Thymus (tissue), 11 donors: ENCODE measurements around the gene BUD23. TPM values are rescaled to one million over a fixed set of nuclear protein-coding genes. Genes with fewer than 3 reads are reported as not detected.
"Not testable (repeated sequence)": the region's sequence is repeated elsewhere in the genome, so short reads cannot be mapped to it uniquely, and the experiment has no call there.

ENCODE experiments used
- DNase-seq, 9 donors: peaks; one replicate each; pipeline ENCODE4 v3.0.0-alpha.2; 2013; ENCODE audit warnings: low spot score in 9 of 9, low read depth in 6 of 9, missing footprints in 1 of 9
- H3K27ac ChIP-seq, 2 donors: one replicate each; pipeline ENCODE4 v1.5.1; 2013; ENCODE audit warnings: control low read depth in 1 of 2, low read depth in 1 of 2, low read length in 1 of 2, mild to moderate bottlenecking in 1 of 2, moderate library complexity in 1 of 2
- H3K27me3 ChIP-seq, 2 donors: one replicate each; pipeline ENCODE4 v1.5.1; 2013; ENCODE audit warnings: low read length in 1 of 2; ENCODE audit not compliant: control insufficient read depth in 2 of 2, insufficient read depth in 1 of 2
- H3K36me3 ChIP-seq, 2 donors: one replicate each; pipeline ENCODE4 v1.5.1; 2013; ENCODE audit warnings: low read length in 1 of 2, mild to moderate bottlenecking in 1 of 2, moderate library complexity in 1 of 2; ENCODE audit not compliant: control insufficient read depth in 2 of 2, insufficient read depth in 2 of 2
- H3K4me1 ChIP-seq, 2 donors: one replicate each; pipeline ENCODE4 v1.5.1; 2013; ENCODE audit warnings: low read length in 2 of 2; ENCODE audit not compliant: control insufficient read depth in 2 of 2, insufficient read depth in 2 of 2
- H3K4me3 ChIP-seq, 2 donors: one replicate each; pipeline ENCODE4 v1.5.1; 2013; ENCODE audit warnings: low read length in 2 of 2, control low read depth in 1 of 2, mild to moderate bottlenecking in 1 of 2
- H3K9me3 ChIP-seq, 2 donors: one replicate each; pipeline ENCODE4 v1.5.1; 2013; ENCODE audit warnings: low read length in 1 of 2, mild to moderate bottlenecking in 1 of 2; ENCODE audit not compliant: control insufficient read depth in 2 of 2, insufficient read depth in 1 of 2
- WGBS: extraction: QIAGEN DNeasy Blood & Tissue Kit; methylation state at CpG from one replicate; pipeline ENCODE4 v1.1.7; 2013; 5-methylcytosine and 5-hydroxymethylcytosine counted together
- polyA plus RNA-seq: library from polyadenylated mRNA; stranded (reverse); fragments of 200-250 nt; gene quantifications from one replicate; pipeline ENCODE4 v1.2.3, GENCODE V29; 2013
- total RNA-seq: library from RNA; stranded (reverse); fragments of 120-200 nt; gene quantifications from one replicate; pipeline ENCODE4 v1.2.4, GENCODE V29; 2013
- donor health status: healthy.

The BUD23 gene
- total and polyA plus RNA-seq, 2 donors: 43.4 to 71.0 TPM

- no peak overlapping the region for H3K4me3 ChIP-seq
Measured at GRCh38 chr7:73646785-73647724, 36.3 kb upstream of the BUD23 start.

GRCh38 chr7:73647725-73648592 lies 35.4 kb upstream of the BUD23 start:
- Histone ChIP-seq H3K36me3 (no peaks in the 10 kb centered on the region), H3K4me3 (peak overlapping the region in 1 of 2 donors; percentile 36), H3K27me3 (peaks cover 18 to 77% of the 10 kb centered on the region in 2 donors), H3K4me1 (peaks cover 0 to 2% of the 10 kb centered on the region in 2 donors), H3K27ac (no peak overlapping the region), H3K9me3 (peaks cover 0 to under 1% of the 10 kb centered on the region in 2 donors)
- WGBS: 3% methylated on average over 62 of the region's 62 CpGs
- peak in 2 of 9 donors; percentile 11 to 13 for DNase-seq

More at GRCh38 chr7:73646785-73647724, 36.3 kb upstream of the BUD23 start:
- peaks cover 18 to 71% of the 10 kb centered on the region in 2 donors for H3K27me3 ChIP-seq
- 46% methylated on average over 16 of the region's 16 CpGs for WGBS
- no peak overlapping the region for H3K27ac ChIP-seq
- H3K36me3 ChIP-seq: no peaks in the 10 kb centered on the region
- no peak for DNase-seq
- H3K4me1 ChIP-seq: peaks cover 0 to 2% of the 10 kb centered on the region in 2 donors
- peaks cover 0 to 10% of the 10 kb centered on the region in 2 donors for H3K9me3 ChIP-seq

GRCh38 chr7:73648593-73649332 lies 34.6 kb upstream of the BUD23 start:
- peaks cover 18 to 77% of the 10 kb centered on the region in 2 donors for H3K27me3 ChIP-seq

DNA sequence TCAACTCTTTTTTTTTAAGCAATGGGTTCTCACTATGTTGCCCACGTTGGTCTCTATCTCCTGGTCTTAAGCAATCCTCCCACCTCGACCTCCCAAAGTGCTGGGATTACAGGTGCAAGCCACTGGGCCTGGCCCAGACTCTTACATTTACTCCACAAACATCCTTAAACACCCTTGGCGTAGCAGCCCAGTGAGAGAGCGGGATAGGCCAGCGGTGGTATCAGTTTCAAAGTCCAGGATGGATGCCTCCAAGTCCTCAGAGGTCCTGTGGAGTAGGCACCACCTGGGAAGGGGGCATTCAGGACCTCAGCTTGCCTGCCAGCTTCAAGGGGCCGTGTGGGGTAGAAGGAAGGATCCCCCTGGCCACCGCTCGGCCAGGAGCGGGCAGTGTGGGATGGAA lies 33.8 kb upstream of the BUD23 start:
- Histone ChIP-seq H3K4me1 (peaks cover 0 to 2% of the 10 kb centered on the region in 2 donors), H3K27me3 (peaks cover 18 to 74% of the 10 kb centered on the region in 2 donors), H3K4me3 (no peak overlapping the region), H3K27ac (no peak overlapping the region), H3K9me3 (no peaks in the 10 kb centered on the region), H3K36me3 (no peaks in the 10 kb centered on the region)
- DNase-seq: no peak
- 33% methylated on average over 9 of the region's 9 CpGs for WGBS

More at GRCh38 chr7:73648593-73649332, 34.6 kb upstream of the BUD23 start:
- Histone ChIP-seq H3K27ac (no peak overlapping the region), H3K36me3 (no peaks in the 10 kb centered on the region), H3K4me3 (no peak overlapping the region), H3K9me3 (no peaks in the 10 kb centered on the region), H3K4me1 (peaks cover 0 to 2% of the 10 kb centered on the region in 2 donors)
- 60% methylated on average over 1 of the region's 1 CpG for WGBS
- no peak for DNase-seq

GRCh38 chr7:73650524-73650923 lies 32.9 kb upstream of the BUD23 start:
- Histone ChIP-seq H3K4me3 (no peak overlapping the region), H3K27me3 (peaks cover 18 to 65% of the 10 kb centered on the region in 2 donors), H3K9me3 (no peaks in the 10 kb centered on the region), H3K36me3 (no peaks in the 10 kb centered on the region), H3K4me1 (peaks cover 0 to 2% of the 10 kb centered on the region in 2 donors), H3K27ac (no peak overlapping the region)
- DNase-seq: no peak
- 65% methylated on average over 5 of the region's 5 CpGs for WGBS

- peaks cover 0 to 2% of the 10 kb centered on the region in 2 donors for H3K4me1 ChIP-seq
- no peaks in the 10 kb centered on the region for H3K9me3 ChIP-seq
- H3K4me3 ChIP-seq: no peak overlapping the region
- H3K27ac ChIP-seq: no peak overlapping the region
- DNase-seq: no peak
- peaks cover 9 to 45% of the 10 kb centered on the region in 2 donors for H3K27me3 ChIP-seq
- no peaks in the 10 kb centered on the region for H3K36me3 ChIP-seq
- 90% methylated on average over 11 of the region's 11 CpGs for WGBS
Measured at GRCh38 chr7:73652541-73652949, 30.9 kb upstream of the BUD23 start.

DNA sequence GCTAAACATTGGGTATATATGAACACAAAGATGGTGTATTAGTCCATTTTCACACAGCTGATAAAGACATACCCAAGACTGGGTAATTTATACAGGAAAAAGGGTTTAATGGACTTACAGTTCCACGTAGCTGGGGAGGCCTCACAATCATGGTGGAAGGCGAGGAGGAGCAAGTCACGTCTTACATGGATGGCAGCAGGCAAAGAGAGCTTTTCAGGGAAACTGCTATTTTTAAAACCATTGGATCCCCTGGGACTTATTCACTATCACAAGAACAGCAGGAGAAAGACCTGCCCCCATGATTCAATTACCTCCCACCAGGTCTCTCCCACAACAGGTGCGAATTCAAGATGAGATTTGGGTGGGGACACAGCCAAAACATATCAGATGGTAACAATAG lies 28.1 kb upstream of the BUD23 start:
- not testable (repeated sequence) for H3K4me1 ChIP-seq, DNase-seq, H3K27ac ChIP-seq, H3K36me3 ChIP-seq, H3K4me3 ChIP-seq, H3K9me3 ChIP-seq
- 91% methylated on average over 4 of the region's 4 CpGs for WGBS
- peaks cover 0 to 17% of the 10 kb centered on the region in 2 donors for H3K27me3 ChIP-seq

DNA sequence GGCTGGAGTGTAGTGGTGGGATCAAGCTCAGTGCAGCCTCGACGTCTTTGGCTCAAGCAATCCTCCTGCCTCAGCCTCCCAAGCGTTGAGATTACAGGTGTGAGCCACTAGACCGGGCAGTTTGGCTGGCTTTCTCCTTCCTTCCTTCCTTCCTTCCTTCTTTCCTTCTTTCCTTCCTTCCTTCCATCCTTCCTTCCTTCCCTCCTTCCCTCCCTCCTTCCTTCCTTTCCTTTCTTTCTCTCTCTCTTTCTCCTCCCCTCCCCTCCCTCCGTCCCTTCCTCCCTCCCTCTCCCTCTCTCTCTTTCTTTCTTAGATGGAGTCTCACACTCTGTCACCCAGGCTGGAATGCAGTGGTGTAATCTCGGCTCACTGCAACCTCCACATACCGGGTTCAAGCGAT lies 23.4 kb upstream of the BUD23 start:
- Histone ChIP-seq H3K9me3 (peaks cover 0 to 1% of the 10 kb centered on the region in 2 donors), H3K27ac (no peak overlapping the region), H3K36me3 (no peaks in the 10 kb centered on the region), H3K27me3 (peaks cover 0 to 11% of the 10 kb centered on the region in 2 donors), H3K4me1 (no peaks in the 10 kb centered on the region), H3K4me3 (no peak overlapping the region)
- DNase-seq: no peak
- WGBS: 71% methylated on average over 8 of the region's 8 CpGs
